Stimulated activated CD8-positive, alpha-beta memory T cell treated with anti-CD3 and anti-CD28 coated beads, Interleukin-15, amount 100 ng/mL, for 24 hours (primary cell): ENCODE measurements around the gene ATOH7.
A peak's percentile ranks its signal among the peaks of the same experiment; 100 is the strongest.
"Not testable (repeated sequence)": the region's sequence is repeated elsewhere in the genome, so short reads cannot be mapped to it uniquely, and the experiment has no call there.

Source experiments
- DNase-seq: peaks from one replicate; pipeline ENCODE4 v3.0.0-alpha.2; 2020; ENCODE audit warnings: low read depth

Gene ATOH7

GRCh38 chr10:68237173-68237572 is 5.3 kb upstream of the ATOH7 start:
- DNase-seq: no peak

GRCh38 chr10:68235581-68235980 is 3.7 kb upstream of the ATOH7 start:
- DNase-seq: no peak

- DNase-seq: no peak
Measured at GRCh38 chr10:68235111-68235510, 3.2 kb upstream of the ATOH7 start.

DNA sequence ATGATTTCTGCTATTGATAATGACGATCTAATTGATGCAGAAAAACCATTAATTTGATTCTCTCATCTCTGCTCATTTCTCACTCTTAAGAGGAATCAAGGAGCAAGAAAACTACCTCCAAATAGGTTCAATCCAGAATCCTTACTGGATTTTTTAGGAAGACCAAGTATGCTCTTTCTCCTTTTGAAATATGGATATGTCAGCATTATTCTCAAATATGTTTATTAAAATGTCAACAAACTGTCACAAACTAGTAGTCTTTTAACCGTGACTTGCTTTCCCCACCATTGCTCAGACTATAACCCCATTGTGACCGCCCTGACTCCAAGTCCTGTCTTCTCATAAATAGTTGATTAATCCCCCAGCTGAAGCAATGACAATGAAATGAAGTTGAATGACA is 1.1 kb upstream of the ATOH7 start:
- no peak for DNase-seq

DNA sequence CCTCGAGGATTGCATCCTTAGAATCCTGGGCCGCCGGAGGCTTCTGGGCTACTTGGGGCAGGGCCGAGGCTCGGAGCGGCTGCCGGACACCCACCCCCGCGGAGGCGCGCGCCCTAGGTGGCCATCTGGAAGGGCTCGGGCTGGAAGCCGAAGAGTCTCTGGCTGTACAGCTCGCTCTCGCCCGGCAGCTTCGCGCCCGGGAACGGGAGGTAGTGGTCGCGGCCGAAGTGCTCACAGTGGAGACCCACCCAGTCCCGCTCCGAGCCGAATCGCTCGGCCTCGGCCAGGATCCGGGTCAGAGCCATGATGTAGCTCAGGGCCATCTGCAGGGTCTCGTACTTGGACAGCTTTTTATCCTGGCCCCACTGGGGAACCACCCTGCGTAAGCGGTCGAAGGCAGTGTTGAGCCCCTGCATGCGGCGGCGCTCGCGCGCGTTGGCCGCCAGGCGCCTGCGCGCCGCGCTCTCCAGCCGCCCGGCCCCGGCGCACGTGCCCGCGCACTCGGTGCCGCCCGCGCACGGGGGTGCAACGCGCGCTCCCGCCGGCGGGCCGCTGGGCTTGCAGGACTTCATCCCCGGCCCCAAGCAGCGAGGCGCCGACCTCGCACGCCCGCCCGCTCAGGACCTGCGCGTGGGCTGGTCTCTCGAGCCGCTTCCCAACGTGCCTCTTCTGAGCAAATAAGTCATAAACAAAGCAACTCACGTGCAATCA is 652 bp downstream of the ATOH7 start:
- DNase-seq: peak; percentile 23

GRCh38 chr10:68230268-68230667 is 1.6 kb downstream of the ATOH7 start:
- no peak for DNase-seq

- no peak for DNase-seq
Measured at GRCh38 chr10:68224810-68225209, 7.1 kb downstream of the ATOH7 start.

DNA sequence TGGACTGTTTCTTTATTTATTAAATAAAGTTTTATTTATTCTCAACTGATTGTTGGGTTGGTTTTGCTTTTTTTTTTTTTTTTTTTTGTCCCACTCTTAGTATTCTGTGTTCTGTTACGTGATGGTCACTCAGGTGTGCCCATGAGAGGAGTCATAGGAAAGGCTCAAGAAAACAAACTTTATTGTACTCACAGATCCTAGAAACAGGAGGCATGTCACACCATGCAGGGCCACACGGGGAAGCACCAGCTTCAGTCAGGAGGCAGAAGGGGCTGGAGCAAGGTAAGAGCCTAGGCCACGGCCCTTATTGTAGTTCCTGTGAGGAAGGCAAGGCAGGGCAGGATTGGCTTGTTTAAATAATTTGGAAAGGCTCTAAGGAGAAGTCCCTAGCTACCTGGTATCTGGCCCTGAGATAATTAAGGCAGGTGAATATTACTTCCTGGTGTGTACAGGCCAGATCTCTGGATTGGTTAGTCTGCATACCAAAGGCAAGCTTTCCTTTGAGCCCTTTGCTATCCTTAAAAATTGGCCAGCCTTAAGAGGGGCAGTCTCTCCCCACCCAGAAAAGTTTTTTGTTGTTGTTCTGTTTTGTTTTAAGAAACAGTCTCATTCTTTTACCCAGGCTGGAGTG is 8.3 kb downstream of the ATOH7 start:
- DNase-seq: no peak

GRCh38 chr10:68222391-68222790 is 9.5 kb downstream of the ATOH7 start:
- no peak for DNase-seq

- no peak for DNase-seq
Measured at GRCh38 chr10:68221196-68221595, 10.7 kb downstream of the ATOH7 start.

DNA sequence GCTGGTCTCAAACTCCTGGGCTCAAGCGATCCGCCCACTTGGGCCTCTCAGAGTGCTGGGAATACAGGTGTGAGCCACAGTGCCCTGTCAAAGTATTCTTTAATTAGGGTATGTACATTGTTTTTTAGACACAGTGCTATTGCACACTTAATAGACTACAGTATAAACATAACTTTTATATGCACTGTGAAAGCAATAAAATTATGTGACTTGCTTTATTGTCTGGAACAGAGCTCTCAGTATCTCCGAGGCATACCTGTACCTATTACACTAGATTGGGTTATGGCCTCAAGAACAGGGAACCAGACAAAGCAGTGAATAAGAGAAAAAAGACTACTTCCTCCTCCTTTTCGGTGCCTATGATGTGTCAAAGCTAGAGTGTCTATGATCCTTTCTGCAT is 13.1 kb downstream of the ATOH7 start:
- DNase-seq: no peak

- no peak for DNase-seq
Measured at GRCh38 chr10:68212721-68213352, 19.1 kb downstream of the ATOH7 start.

- no peak for DNase-seq
Measured at GRCh38 chr10:68211669-68212068, 20.2 kb downstream of the ATOH7 start.

- no peak for DNase-seq
Measured at GRCh38 chr10:68208424-68209042, 23.4 kb downstream of the ATOH7 start.

DNA sequence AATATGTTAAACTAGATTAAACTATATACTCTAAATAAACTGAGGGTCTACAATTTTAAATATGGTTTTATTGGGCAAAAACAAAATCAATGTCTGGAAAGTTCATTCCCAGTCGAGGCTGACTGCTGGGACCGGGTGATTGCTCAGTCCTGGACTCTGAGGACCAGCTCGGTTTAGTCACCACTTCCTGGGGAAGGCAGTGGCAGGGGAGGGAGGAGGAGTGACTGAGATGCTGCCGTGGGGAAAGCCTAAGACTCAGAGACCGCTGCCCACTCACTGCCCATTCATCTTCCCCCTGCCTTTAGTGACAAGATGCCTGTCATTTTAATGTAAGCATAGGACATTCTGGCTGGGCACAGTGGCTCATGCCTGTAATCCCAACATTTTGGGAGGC is 29.0 kb downstream of the ATOH7 start:
- no peak for DNase-seq

DNA sequence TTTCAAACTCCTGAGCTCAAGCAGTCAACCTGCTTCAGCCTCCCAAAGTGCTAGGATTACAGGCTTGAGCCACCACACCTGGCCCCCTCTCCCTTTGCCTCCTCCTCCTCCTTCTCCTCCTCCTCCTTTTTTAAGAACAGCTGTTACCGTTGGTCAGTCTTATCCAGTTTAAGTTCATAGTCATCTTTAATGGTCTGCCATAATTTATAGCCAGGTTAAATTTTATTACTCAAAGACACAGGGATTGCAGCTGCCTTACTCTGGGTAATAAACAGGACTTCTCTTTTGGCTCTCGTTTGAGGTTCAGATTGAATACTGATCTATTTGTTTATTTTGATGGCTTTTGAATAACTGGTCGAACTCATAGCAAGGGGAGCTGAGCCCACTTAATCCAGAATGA is 35.2 kb downstream of the ATOH7 start:
- DNase-seq: no peak

DNA sequence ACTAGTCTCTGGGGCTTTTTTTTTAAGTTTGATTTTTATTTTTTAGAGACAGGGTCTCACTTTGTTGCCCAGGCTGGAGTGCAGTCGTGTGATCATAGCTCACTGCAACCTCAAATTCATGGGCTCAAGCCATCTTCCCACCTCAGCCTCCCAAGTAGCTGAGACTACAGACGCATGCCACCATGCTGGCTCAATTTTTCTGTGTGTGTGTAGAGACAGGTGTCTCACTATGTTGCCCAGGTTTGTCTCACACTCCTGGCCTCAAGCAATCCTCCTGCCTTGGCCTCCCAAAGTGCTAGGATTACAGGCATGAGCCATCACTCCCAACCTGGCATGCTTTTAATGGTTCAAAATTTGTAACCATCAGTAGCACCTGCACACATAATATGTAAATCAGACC is 36.1 kb downstream of the ATOH7 start:
- not testable (repeated sequence) for DNase-seq

GRCh38 chr10:68194290-68194689 is 37.6 kb downstream of the ATOH7 start:
- no peak for DNase-seq

GRCh38 chr10:68192113-68192512 is 39.8 kb downstream of the ATOH7 start:
- no peak for DNase-seq

DNA sequence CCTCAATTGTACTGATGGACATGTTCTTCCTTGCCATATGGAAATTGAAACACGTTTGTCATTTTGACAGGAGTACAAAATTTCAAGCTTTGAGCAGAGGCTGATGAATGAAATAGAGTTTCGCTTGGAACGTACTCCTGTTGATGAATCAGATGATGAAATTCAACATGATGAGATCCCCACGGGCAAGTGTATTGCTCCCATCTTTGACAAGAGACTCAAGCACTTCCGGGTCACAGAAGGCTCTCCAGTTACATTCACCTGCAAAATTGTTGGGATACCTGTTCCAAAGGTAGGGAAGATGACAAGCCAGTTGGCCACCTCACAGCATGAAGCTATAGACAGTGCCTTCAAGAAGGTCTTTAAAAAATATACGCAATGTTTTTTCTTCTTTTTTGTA is 43.1 kb downstream of the ATOH7 start:
- DNase-seq: no peak

GRCh38 chr10:68185085-68185484 is 46.8 kb downstream of the ATOH7 start:
- no peak for DNase-seq

- no peak for DNase-seq
Measured at GRCh38 chr10:68184546-68184945, 47.4 kb downstream of the ATOH7 start.
